Nephron (organoid): ENCODE data around the gene SERPINA1.
"Not testable (repeated sequence)": the region's sequence is repeated elsewhere in the genome, so short reads cannot be mapped to it uniquely, and the experiment has no call there.

Experiments
- H3K27ac Mint-ChIP-seq, 3 experiments: 2 replicates each; pipeline ENCODE4 v1.8.0; 2020; ENCODE audit warnings: mixed read lengths in 3 of 3, mild to moderate bottlenecking in 2 of 3, moderate library complexity in 1 of 3
- H3K27me3 Mint-ChIP-seq: 2 replicates; pipeline ENCODE4 v1.8.0; 2021; ENCODE audit warnings: low read depth, mild to moderate bottlenecking, moderate library complexity, mixed read lengths
- H3K36me3 Mint-ChIP-seq: 2 replicates; pipeline ENCODE4 v1.8.0; 2020; ENCODE audit warnings: low read depth, mixed read lengths
- H3K4me1 Mint-ChIP-seq: 2 replicates; pipeline ENCODE4 v1.8.0; 2020; ENCODE audit warnings: mixed read lengths
- H3K4me3 Mint-ChIP-seq, 3 experiments: 2 replicates each; pipeline ENCODE4 v1.8.0; 2020; ENCODE audit warnings: mild to moderate bottlenecking in 3 of 3, mixed read lengths in 3 of 3, moderate library complexity in 2 of 3
- H3K9me3 Mint-ChIP-seq: 2 replicates; pipeline ENCODE4 v1.8.0; 2020; ENCODE audit warnings: mixed read lengths
- CTCF ChIP-seq, 3 experiments: fragments of 200-600 bp; sonication (generic); IDR thresholded peaks; one replicate each; pipeline ENCODE4 v1.5.0; 2021; ENCODE audit warnings: antibody characterized with exemption in 3 of 3; ENCODE audit not compliant: unreplicated experiment in 3 of 3

The SERPINA1 gene

GRCh38 chr14:94373708-94374107, 14.7 kb downstream of the SERPINA1 start:
- no peak overlapping the region for H3K4me3 Mint-ChIP-seq
- no peak overlapping the region for H3K27ac Mint-ChIP-seq
- H3K27me3 Mint-ChIP-seq: peaks cover 23% of the 10 kb centered on the region
- no peaks in the 10 kb centered on the region for H3K4me1 Mint-ChIP-seq
- no peaks in the 10 kb centered on the region for H3K9me3 Mint-ChIP-seq
- no peak for TF ChIP-seq CTCF (IDR thresholded peaks at IDR 0.05; ENCODE audit: unreplicated experiment in 3 of 3)
- no peaks in the 10 kb centered on the region for H3K36me3 Mint-ChIP-seq

GRCh38 chr14:94372021-94372605, 16.3 kb downstream of the SERPINA1 start:
- no peak overlapping the region for H3K27ac Mint-ChIP-seq
- no peaks in the 10 kb centered on the region for H3K9me3 Mint-ChIP-seq
- no peak overlapping the region for H3K4me3 Mint-ChIP-seq
- no peak for TF ChIP-seq CTCF (IDR thresholded peaks at IDR 0.05; ENCODE audit: unreplicated experiment in 3 of 3)
- H3K36me3 Mint-ChIP-seq: no peaks in the 10 kb centered on the region
- no peaks in the 10 kb centered on the region for H3K4me1 Mint-ChIP-seq
- H3K27me3 Mint-ChIP-seq: peaks cover 17% of the 10 kb centered on the region

GRCh38 chr14:94370524-94370910, 17.9 kb downstream of the SERPINA1 start:
- Mint-ChIP-seq H3K36me3 (no peaks in the 10 kb centered on the region), H3K4me3 (no peak overlapping the region), H3K9me3 (no peaks in the 10 kb centered on the region), H3K27ac (no peak overlapping the region), H3K27me3 (peaks cover 16% of the 10 kb centered on the region), H3K4me1 (no peaks in the 10 kb centered on the region)
- no peak for TF ChIP-seq CTCF (IDR thresholded peaks at IDR 0.05; ENCODE audit: unreplicated experiment in 3 of 3)

GRCh38 chr14:94369766-94370523, 18.5 kb downstream of the SERPINA1 start:
- H3K27ac Mint-ChIP-seq, H3K4me3 Mint-ChIP-seq, H3K36me3 Mint-ChIP-seq, H3K9me3 Mint-ChIP-seq, H3K4me1 Mint-ChIP-seq: not testable (repeated sequence)
- H3K27me3 Mint-ChIP-seq: peaks cover 12% of the 10 kb centered on the region

- no peaks in the 10 kb centered on the region for H3K4me1 Mint-ChIP-seq
- H3K36me3 Mint-ChIP-seq: no peaks in the 10 kb centered on the region
- H3K9me3 Mint-ChIP-seq: no peaks in the 10 kb centered on the region
- no peak overlapping the region for H3K27ac Mint-ChIP-seq
- TF ChIP-seq CTCF (IDR thresholded peaks at IDR 0.05; ENCODE audit: unreplicated experiment in 3 of 3): no peak
- peaks cover 10% of the 10 kb centered on the region for H3K27me3 Mint-ChIP-seq
- no peak overlapping the region for H3K4me3 Mint-ChIP-seq
These were observed 19.4 kb downstream of the SERPINA1 start for GRCh38 chr14:94368956-94369355.

- peaks cover 6% of the 10 kb centered on the region for H3K27me3 Mint-ChIP-seq
- H3K4me1 Mint-ChIP-seq: no peaks in the 10 kb centered on the region
- no peaks in the 10 kb centered on the region for H3K9me3 Mint-ChIP-seq
- H3K4me3 Mint-ChIP-seq: no peak overlapping the region
- no peak overlapping the region for H3K27ac Mint-ChIP-seq
- TF ChIP-seq CTCF (IDR thresholded peaks at IDR 0.05; ENCODE audit: unreplicated experiment in 3 of 3): no peak
- H3K36me3 Mint-ChIP-seq: no peaks in the 10 kb centered on the region
These were observed 20.2 kb downstream of the SERPINA1 start for GRCh38 chr14:94368243-94368590.
